Activated T-cell treated with anti-CD3 and anti-CD28 coated beads, Interleukin-2, amount 50 U/mL, for 72 hours (primary cell): ENCODE data around the gene PSME3IP1. TPM values are rescaled to one million over a fixed set of nuclear protein-coding genes. Genes with fewer than 3 reads are reported as not detected.
"Not testable (repeated sequence)": the region's sequence is repeated elsewhere in the genome, so short reads cannot be mapped to it uniquely, and the experiment has no call there.

Experiments used
- ATAC-seq, 2 donors: fragments of 150-1000 bp; cut with Tn5 transposase; replicated peaks in 1 of 2; 2 replicates each; pipeline ENCODE4 v1.10.0; 2021; ENCODE audit warnings: moderate library complexity in 2 of 2, mild to moderate bottlenecking in 1 of 2
- DNase-seq, 2 donors: peaks; one replicate each; pipeline ENCODE4 v3.0.0; 2021 to 2022; ENCODE audit warnings: mixed read lengths in 1 of 2
- H3K27ac Mint-ChIP-seq: one replicate; pipeline ENCODE4 v1.8.0; 2022; ENCODE audit warnings: mild to moderate bottlenecking, moderate library complexity, mixed read lengths
- H3K27me3 Mint-ChIP-seq: one replicate; pipeline ENCODE4 v1.8.0; 2022; ENCODE audit warnings: low read depth, mixed read lengths
- H3K36me3 Mint-ChIP-seq, 2 donors: one replicate each; pipeline ENCODE4 v1.8.0; 2022; ENCODE audit warnings: mixed read lengths in 2 of 2, mild to moderate bottlenecking in 1 of 2; ENCODE audit not compliant: insufficient read depth in 2 of 2
- H3K4me1 Mint-ChIP-seq: one replicate; pipeline ENCODE4 v1.8.0; 2022; ENCODE audit warnings: low read depth, mixed read lengths
- H3K4me3 Mint-ChIP-seq, 2 donors: one replicate each; pipeline ENCODE4 v1.8.0; 2022; ENCODE audit warnings: mild to moderate bottlenecking in 2 of 2, mixed read lengths in 2 of 2, moderate library complexity in 2 of 2
- H3K9me3 Mint-ChIP-seq, 2 donors: one replicate each; pipeline ENCODE4 v1.8.0; 2022; ENCODE audit warnings: mixed read lengths in 2 of 2
- total RNA-seq, 2 donors: library from RNA; stranded (reverse); gene quantifications; one replicate each; pipeline ENCODE4 v1.2.3, GENCODE V29; 2022

The PSME3IP1 gene
- total RNA-seq, 2 donors from 2014 or later, result 120 to 140 TPM

DNA sequence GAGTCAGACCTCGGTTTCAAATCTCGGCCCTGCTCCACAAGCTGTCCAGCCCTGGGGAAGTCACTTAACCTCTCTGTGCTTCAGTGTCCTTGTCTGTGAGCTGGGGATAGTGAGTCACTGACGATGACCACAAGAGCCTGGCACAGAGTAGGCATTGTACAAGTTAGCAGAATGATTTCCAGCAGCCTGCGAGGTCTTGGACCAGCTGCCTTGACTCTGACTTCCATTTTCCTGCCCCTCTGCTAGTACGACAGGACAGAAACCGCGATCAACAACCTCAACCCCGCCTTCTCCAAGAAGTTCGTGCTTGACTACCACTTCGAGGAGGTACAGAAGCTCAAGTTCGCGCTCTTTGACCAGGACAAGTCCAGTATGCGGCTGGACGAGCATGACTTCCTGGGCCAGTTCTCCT is 72.8 kb downstream of the PSME3IP1 start:
- H3K9me3 Mint-ChIP-seq, result no peaks in the 10 kb centered on the region
- H3K4me1 Mint-ChIP-seq, result no peaks in the 10 kb centered on the region
- H3K27ac Mint-ChIP-seq, result no peak overlapping the region
- H3K27me3 Mint-ChIP-seq, result no peaks in the 10 kb centered on the region
- no peaks in the 10 kb centered on the region for H3K36me3 Mint-ChIP-seq
- DNase-seq, result no peak
- ATAC-seq, result peak; percentile 24 to 49
- H3K4me3 Mint-ChIP-seq, result no peak overlapping the region

DNA sequence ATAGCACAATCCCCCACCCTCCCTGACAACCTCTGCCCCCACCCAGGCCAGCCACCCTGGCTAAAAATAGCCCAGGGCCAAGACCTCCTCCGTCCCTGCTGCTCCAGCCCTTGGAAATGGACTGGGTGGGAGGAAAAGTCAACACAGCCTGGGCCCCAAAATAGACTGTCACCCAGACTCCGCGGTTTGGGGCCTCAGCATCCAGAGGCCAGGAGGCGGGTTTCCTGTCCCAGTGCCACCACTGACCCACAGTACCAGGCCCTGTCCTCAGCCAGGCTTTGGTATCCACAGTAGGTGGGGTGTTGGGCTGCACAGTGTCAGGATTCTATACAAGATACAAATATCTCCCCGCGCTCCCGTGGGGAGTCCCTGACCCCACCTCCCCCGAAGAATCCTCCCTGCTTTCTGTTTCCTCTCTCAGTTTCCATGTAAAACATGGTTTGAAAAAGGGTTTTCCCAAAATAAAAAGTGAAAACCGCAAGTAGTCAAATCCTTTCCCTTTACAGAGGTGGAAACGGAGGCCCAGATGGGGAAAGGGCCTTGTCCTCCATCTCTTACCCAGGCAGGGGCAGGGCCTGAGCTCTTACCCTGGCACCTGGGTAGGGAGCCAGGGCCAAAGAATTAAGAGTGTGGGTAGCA is 73.3 kb downstream of the PSME3IP1 start:
- H3K36me3 Mint-ChIP-seq, result no peaks in the 10 kb centered on the region
- DNase-seq (no peak), ATAC-seq (peak in 1 of 2 donors; percentile 11)
- H3K27ac Mint-ChIP-seq, result no peak overlapping the region
- no peak overlapping the region for H3K4me3 Mint-ChIP-seq
- H3K4me1 Mint-ChIP-seq, result no peaks in the 10 kb centered on the region
- H3K9me3 Mint-ChIP-seq, result no peaks in the 10 kb centered on the region
- no peaks in the 10 kb centered on the region for H3K27me3 Mint-ChIP-seq

DNA sequence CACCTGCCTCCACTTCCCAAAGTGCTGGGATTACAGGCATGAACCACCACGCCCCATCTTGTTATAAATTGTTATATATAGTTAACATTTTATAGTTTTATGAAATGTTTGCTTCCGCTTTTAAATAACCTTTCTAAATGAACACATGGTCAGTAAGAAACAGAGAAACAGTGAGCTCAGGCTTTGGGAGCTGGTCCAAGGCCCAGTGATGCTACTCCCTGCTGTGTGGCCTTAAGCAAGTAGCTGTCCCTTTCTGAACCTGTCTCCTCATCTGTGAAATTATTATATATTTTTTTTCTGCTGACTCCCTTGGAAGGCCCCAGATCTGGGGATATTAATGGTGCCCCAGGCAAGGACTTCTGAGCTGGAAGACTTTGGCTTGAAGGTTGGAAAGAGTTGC is 74.4 kb downstream of the PSME3IP1 start:
- DNase-seq, result no peak
- Mint-ChIP-seq H3K4me3 (no peak overlapping the region), H3K27me3 (no peaks in the 10 kb centered on the region), H3K36me3 (no peaks in the 10 kb centered on the region), H3K4me1 (no peaks in the 10 kb centered on the region), H3K27ac (no peak overlapping the region), H3K9me3 (no peaks in the 10 kb centered on the region)
- no peak for ATAC-seq

- H3K4me3 Mint-ChIP-seq, result no peak overlapping the region
- no peaks in the 10 kb centered on the region for H3K36me3 Mint-ChIP-seq
- H3K27ac Mint-ChIP-seq, result no peak overlapping the region
- H3K4me1 Mint-ChIP-seq, result no peaks in the 10 kb centered on the region
- ATAC-seq (no peak), DNase-seq (no peak)
- no peaks in the 10 kb centered on the region for H3K9me3 Mint-ChIP-seq
- H3K27me3 Mint-ChIP-seq, result no peaks in the 10 kb centered on the region
Measured at GRCh38 chr16:57110937-57111336, 74.9 kb downstream of the PSME3IP1 start.

- H3K27me3 Mint-ChIP-seq, H3K9me3 Mint-ChIP-seq, DNase-seq, H3K4me3 Mint-ChIP-seq, ATAC-seq, H3K36me3 Mint-ChIP-seq, H3K4me1 Mint-ChIP-seq, H3K27ac Mint-ChIP-seq: not testable (repeated sequence)
Measured at GRCh38 chr16:57109259-57110105, 76.4 kb downstream of the PSME3IP1 start.

GRCh38 chr16:57108432-57108831 is 77.4 kb downstream of the PSME3IP1 start:
- H3K27ac Mint-ChIP-seq, result no peak overlapping the region
- no peaks in the 10 kb centered on the region for H3K36me3 Mint-ChIP-seq
- no peak for ATAC-seq
- H3K4me1 Mint-ChIP-seq, result peaks cover 10% of the 10 kb centered on the region
- no peaks in the 10 kb centered on the region for H3K27me3 Mint-ChIP-seq
- DNase-seq, result no peak
- no peaks in the 10 kb centered on the region for H3K9me3 Mint-ChIP-seq
- H3K4me3 Mint-ChIP-seq, result no peak overlapping the region

DNA sequence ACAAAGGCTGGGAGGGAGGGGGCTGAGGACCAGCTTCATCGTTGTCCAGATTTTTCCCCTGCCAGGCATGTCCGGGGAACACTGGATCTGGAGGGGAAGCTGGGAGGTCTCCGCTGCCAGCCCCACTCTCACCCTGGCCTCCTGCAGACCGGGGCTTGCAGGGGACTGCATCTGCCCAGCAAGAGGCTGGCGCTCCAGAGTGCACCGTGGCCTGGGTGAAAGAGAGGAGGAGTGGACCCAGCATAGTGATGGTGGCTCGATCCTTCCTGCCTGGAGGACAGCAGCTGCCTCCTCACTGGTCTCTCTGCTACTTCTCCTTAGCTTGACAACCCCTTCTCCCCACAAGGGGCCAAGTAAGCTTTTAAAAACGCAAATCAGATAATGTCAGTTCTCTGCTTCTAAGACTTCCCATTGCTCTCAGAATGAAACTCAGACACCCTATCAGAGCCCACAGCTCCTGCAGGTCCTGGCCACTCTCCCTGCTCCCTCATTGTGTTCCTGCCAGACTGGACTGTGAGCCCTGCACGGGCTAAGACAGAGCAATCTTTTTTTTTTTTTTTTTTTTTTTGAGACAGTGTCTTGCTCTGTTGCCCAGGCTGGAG is 78.4 kb downstream of the PSME3IP1 start:
- Mint-ChIP-seq H3K27ac (no peak overlapping the region), H3K36me3 (no peaks in the 10 kb centered on the region), H3K27me3 (no peaks in the 10 kb centered on the region), H3K4me1 (peaks cover 10% of the 10 kb centered on the region), H3K4me3 (no peak overlapping the region), H3K9me3 (no peaks in the 10 kb centered on the region)
- DNase-seq, result no peak
- no peak for ATAC-seq

- H3K36me3 Mint-ChIP-seq, result no peaks in the 10 kb centered on the region
- H3K4me3 Mint-ChIP-seq, result no peak overlapping the region
- DNase-seq, result no peak
- H3K9me3 Mint-ChIP-seq, result no peaks in the 10 kb centered on the region
- peaks cover 10% of the 10 kb centered on the region for H3K4me1 Mint-ChIP-seq
- no peak for ATAC-seq
- H3K27ac Mint-ChIP-seq, result no peak overlapping the region
- H3K27me3 Mint-ChIP-seq, result no peaks in the 10 kb centered on the region
Measured at GRCh38 chr16:57106767-57107166, 79.1 kb downstream of the PSME3IP1 start.

GRCh38 chr16:57105184-57105583 is 80.7 kb downstream of the PSME3IP1 start:
- no peak for DNase-seq
- ATAC-seq, result no peak
- Mint-ChIP-seq H3K36me3 (no peaks in the 10 kb centered on the region), H3K27ac (no peak overlapping the region), H3K9me3 (no peaks in the 10 kb centered on the region), H3K4me3 (no peak overlapping the region), H3K27me3 (no peaks in the 10 kb centered on the region), H3K4me1 (peaks cover 18% of the 10 kb centered on the region)

GRCh38 chr16:57104706-57105105 is 81.1 kb downstream of the PSME3IP1 start:
- Mint-ChIP-seq H3K27ac (peak overlapping the region; percentile 4), H3K9me3 (no peaks in the 10 kb centered on the region), H3K27me3 (no peaks in the 10 kb centered on the region), H3K36me3 (no peaks in the 10 kb centered on the region), H3K4me3 (no peak overlapping the region), H3K4me1 (peaks cover 23% of the 10 kb centered on the region)
- peak in 1 of 2 donors; percentile 70 for ATAC-seq
- peak in 1 of 2 donors; percentile 24 for DNase-seq

DNA sequence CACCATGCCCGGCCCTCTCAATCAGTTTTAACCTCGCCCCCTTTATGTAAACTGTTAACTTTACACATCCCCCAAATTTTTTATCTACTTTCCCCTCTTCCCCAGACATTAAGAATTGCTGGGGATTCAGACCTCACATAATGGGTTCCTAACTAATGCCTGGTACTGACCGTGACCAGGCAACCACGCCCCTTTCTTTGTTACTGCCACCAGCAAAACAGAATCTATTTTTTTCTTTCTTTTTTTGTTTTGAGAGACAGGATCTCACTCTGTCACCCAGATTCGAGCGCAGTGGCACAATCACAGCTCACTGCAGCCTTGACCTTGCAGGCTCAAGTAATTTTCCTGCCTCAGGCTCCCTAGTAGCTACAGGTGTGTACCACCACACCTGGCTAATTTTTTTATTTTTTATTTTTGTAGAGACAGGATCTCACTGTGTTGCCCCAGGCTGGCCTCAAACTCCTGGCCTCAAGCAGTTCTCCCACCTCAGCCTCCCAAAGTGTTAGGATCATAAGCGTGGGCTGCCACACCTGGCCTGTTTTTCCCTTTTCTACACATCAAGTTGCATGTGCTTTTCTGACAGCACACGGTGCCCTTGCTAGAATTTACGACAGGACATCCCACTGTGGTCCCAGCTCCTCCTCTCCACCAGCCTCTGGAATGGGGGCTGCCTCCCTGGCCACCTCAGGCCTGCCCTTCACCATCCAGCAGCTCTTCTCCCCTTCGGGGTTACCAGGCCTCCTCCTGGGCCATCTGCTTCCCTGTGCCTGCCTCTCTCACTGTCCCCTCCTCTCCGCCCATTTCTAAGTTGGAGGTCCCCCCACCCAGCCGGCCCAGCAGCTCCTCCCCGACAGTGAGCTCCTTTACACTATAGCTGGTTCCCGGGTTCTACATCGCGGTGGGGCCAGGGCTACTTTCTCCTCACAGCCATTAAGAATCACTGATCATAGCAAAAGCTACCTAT is 82.7 kb downstream of the PSME3IP1 start:
- no peak for ATAC-seq
- no peaks in the 10 kb centered on the region for H3K36me3 Mint-ChIP-seq
- H3K27me3 Mint-ChIP-seq, result no peaks in the 10 kb centered on the region
- H3K9me3 Mint-ChIP-seq, result no peaks in the 10 kb centered on the region
- H3K4me1 Mint-ChIP-seq, result peaks cover 23% of the 10 kb centered on the region
- H3K4me3 Mint-ChIP-seq, result no peak overlapping the region
- DNase-seq, result no peak
- H3K27ac Mint-ChIP-seq, result peak overlapping the region; percentile 52
